ENCODE data around the gene PRSS57. TPM values are rescaled to one million over a fixed set of nuclear protein-coding genes. Genes with fewer than 3 reads are reported as not detected.

Gene PRSS57
- total RNA-seq, result not detected
- polyA plus RNA-seq (ENCODE audit: insufficient read depth, low read depth, low replicate concordance), result not detected
- long read RNA-seq, donor 1, result 0 reads
- long read RNA-seq, donor 2, result 0 reads
- long read RNA-seq, donor 3, result 0 reads
- long read RNA-seq, donor 4, result 0 reads
- long read RNA-seq, donor 5, result 0 reads
- long read RNA-seq, donor 6, result 0 reads
- long read RNA-seq, donor 7, result 0 reads
- long read RNA-seq, donor 8, partial matches to known transcripts, result 0 of 1 reads
- long read RNA-seq, donor 8, other reads (novel, unspliced or antisense), result 0 of 1 reads
- long read RNA-seq, donor 9, result 0 reads
- long read RNA-seq, donor 10, result 0 reads

- TF ChIP-seq CTCF (IDR thresholded peaks at IDR 0.05; ENCODE audit: borderline replicate concordance, extremely low read depth, insufficient read depth), result no peak
- DNase-seq, result peak in 2 of 5 donors; percentile 44 to 72
Observed at GRCh38 chr19:695352-695949, at the start of gene PRSS57. PRSS57 (minus strand) TSS chr19:695452; CDS start chr19:695430, 22 bp downstream.

GRCh38 chr19:743168-743687 lies 48.0 kb upstream of the PRSS57 start:
- peak; percentile 72 to 96 (median 85) for DNase-seq
- Histone ChIP-seq H3K36me3 (ENCODE audit: control insufficient read depth in 2 of 3, insufficient read depth in 3 of 3, low read length in 3 of 3) (no peaks in the 10 kb centered on the region), H3K9ac (ENCODE audit: low read length in 3 of 3) (no peak overlapping the region), H3K4me1 (ENCODE audit: control insufficient read depth in 2 of 3, insufficient read depth in 2 of 3, low read depth in 1 of 3, low read length in 3 of 3) (peaks cover 0 to 4% (median 0%) of the 10 kb centered on the region in 3 donors), H3K4me3 (ENCODE audit: low read length in 3 of 3) (no peak overlapping the region), H3K9me3 (ENCODE audit: control insufficient read depth in 2 of 3, insufficient read depth in 1 of 3, low read length in 3 of 3) (no peaks in the 10 kb centered on the region), H3K27ac (ENCODE audit: low read depth in 2 of 2, low read length in 2 of 2) (peak overlapping the region in 1 of 2 donors; percentile 8), H3K27me3 (ENCODE audit: control insufficient read depth, insufficient read depth, low read length) (no peaks in the 10 kb centered on the region)
- TF ChIP-seq CTCF (IDR thresholded peaks at IDR 0.05; ENCODE audit: borderline replicate concordance, extremely low read depth, insufficient read depth), result no peak
- intact Hi-C loops (cut with DNase I), result no loop called here
- no peak for FAIRE-seq

More at GRCh38 chr19:695352-695949, at the start of gene PRSS57:
- intact Hi-C loops (cut with DNase I), result no loop called here
- Histone ChIP-seq H3K36me3 (ENCODE audit: control insufficient read depth in 2 of 3, insufficient read depth in 3 of 3, low read length in 3 of 3) (no peaks in the 10 kb centered on the region), H3K9me3 (ENCODE audit: control insufficient read depth in 2 of 3, insufficient read depth in 1 of 3, low read length in 3 of 3) (no peaks in the 10 kb centered on the region), H3K27ac (ENCODE audit: low read depth in 2 of 2, low read length in 2 of 2) (no peak within 1 kb of the TSS), H3K4me3 (ENCODE audit: low read length in 3 of 3) (no peak within 1 kb of the TSS), H3K27me3 (ENCODE audit: control insufficient read depth, insufficient read depth, low read length) (no peaks in the 10 kb centered on the region), H3K4me1 (ENCODE audit: control insufficient read depth in 2 of 3, insufficient read depth in 2 of 3, low read depth in 1 of 3, low read length in 3 of 3) (no peaks in the 10 kb centered on the region), H3K9ac (ENCODE audit: low read length in 3 of 3) (no peak within 1 kb of the TSS)
- FAIRE-seq, result no peak

- DNase-seq, result no peak
- Histone ChIP-seq H3K4me3 (ENCODE audit: low read length in 3 of 3) (no peak overlapping the region), H3K36me3 (ENCODE audit: control insufficient read depth in 2 of 3, insufficient read depth in 3 of 3, low read length in 3 of 3) (no peaks in the 10 kb centered on the region), H3K27ac (ENCODE audit: low read depth in 2 of 2, low read length in 2 of 2) (no peak overlapping the region), H3K9ac (ENCODE audit: low read length in 3 of 3) (no peak overlapping the region), H3K27me3 (ENCODE audit: control insufficient read depth, insufficient read depth, low read length) (no peaks in the 10 kb centered on the region), H3K4me1 (ENCODE audit: control insufficient read depth in 2 of 3, insufficient read depth in 2 of 3, low read depth in 1 of 3, low read length in 3 of 3) (peaks cover 0 to 4% (median 0%) of the 10 kb centered on the region in 3 donors), H3K9me3 (ENCODE audit: control insufficient read depth in 2 of 3, insufficient read depth in 1 of 3, low read length in 3 of 3) (no peaks in the 10 kb centered on the region)
- intact Hi-C loops (cut with DNase I), result no loop called here
- no peak for TF ChIP-seq CTCF (IDR thresholded peaks at IDR 0.05; ENCODE audit: borderline replicate concordance, extremely low read depth, insufficient read depth)
- FAIRE-seq, result no peak
Observed at GRCh38 chr19:742540-743075, 47.4 kb upstream of the PRSS57 start.

All from kidney (tissue), 22 donors.